CD14-positive monocyte (primary cell): ENCODE data around the gene INPP4B. TPM values are rescaled to one million over a fixed set of nuclear protein-coding genes. Genes with fewer than 3 reads are reported as not detected.
A peak's percentile ranks its signal among the peaks of the same experiment; 100 is the strongest.

Experiments used
- DNase-seq, 3 donors: peaks; one replicate each; pipeline ENCODE4 v3.0.0-alpha.2; 2011 to 2022
- H2AFZ ChIP-seq: 2 replicates; pipeline ENCODE4 v1.6.0; 2012; ENCODE audit warnings: mild to moderate bottlenecking, low read depth, low read length, inconsistent platforms; ENCODE audit not compliant: insufficient read depth, poor library complexity, severe bottlenecking
- H3K27ac ChIP-seq, 2 donors: 1 replicate in 1 of 2; 2 replicates in 1 of 2; pipeline ENCODE4 v1.5.1; 2012 to 2013; ENCODE audit warnings: low read length in 2 of 2, control low read depth in 1 of 2, inconsistent platforms in 1 of 2, low read depth in 1 of 2, mild to moderate bottlenecking in 1 of 2
- H3K27me3 ChIP-seq, 2 donors: one replicate each; pipeline versions ENCODE4 v1.6.0 to v1.6.1; 2011 to 2013; ENCODE audit warnings: low read length in 2 of 2; ENCODE audit not compliant: control insufficient read depth in 2 of 2, insufficient read depth in 2 of 2
- H3K36me3 ChIP-seq, 2 donors: replicated peaks in 1 of 2; 1 replicate in 1 of 2; 2 replicates in 1 of 2; pipeline versions ENCODE4 v1.5.1 to v1.6.1; 2012 to 2013; ENCODE audit warnings: low read length in 2 of 2, control low read depth in 1 of 2, inconsistent platforms in 1 of 2, mild to moderate bottlenecking in 1 of 2; ENCODE audit not compliant: insufficient read depth in 2 of 2, control insufficient read depth in 1 of 2
- H3K4me1 ChIP-seq, 2 donors: 1 replicate in 1 of 2; 2 replicates in 1 of 2; pipeline versions ENCODE4 v1.5.1 to v1.6.1; 2012 to 2013; ENCODE audit warnings: low read length in 2 of 2, control low read depth in 1 of 2, inconsistent platforms in 1 of 2, mild to moderate bottlenecking in 1 of 2, moderate library complexity in 1 of 2; ENCODE audit not compliant: insufficient read depth in 2 of 2, control insufficient read depth in 1 of 2
- H3K4me2 ChIP-seq: replicated peaks from 2 replicates; pipeline ENCODE3; 2012; ENCODE audit warnings: low read length, moderate library complexity, mild to moderate bottlenecking; ENCODE audit not compliant: poor library complexity, severe bottlenecking; ENCODE audit errors: extremely low read depth
- H3K4me3 ChIP-seq, 3 experiments: fragments of 200-600 bp in 1 of 3; sonication (generic) in 1 of 3; replicated peaks in 1 of 3; 1 replicate in 2 of 3; 2 replicates in 1 of 3; pipeline ENCODE4 v1.5.1; 2011 to 2013; ENCODE audit warnings: low read length in 3 of 3, mild to moderate bottlenecking in 3 of 3, control low read depth in 2 of 3, low read depth in 2 of 3, inconsistent platforms in 1 of 3, moderate library complexity in 1 of 3
- H3K79me2 ChIP-seq: 2 replicates; pipeline ENCODE4 v1.6.0; 2012; ENCODE audit warnings: mild to moderate bottlenecking, control low read depth, inconsistent platforms, low read length, moderate library complexity; ENCODE audit not compliant: insufficient read depth
- H3K9ac ChIP-seq: 2 replicates; pipeline ENCODE4 v1.6.0; 2017; ENCODE audit warnings: low read length, mild to moderate bottlenecking; ENCODE audit not compliant: insufficient read depth, poor library complexity, severe bottlenecking
- H3K9me3 ChIP-seq, 2 donors: replicated peaks in 1 of 2; 1 replicate in 1 of 2; 2 replicates in 1 of 2; pipeline versions ENCODE4 v1.5.1 to v1.6.1; 2012 to 2013; ENCODE audit warnings: low read length in 2 of 2, control low read depth in 1 of 2; ENCODE audit not compliant: control insufficient read depth in 1 of 2, insufficient read depth in 1 of 2
- H4K20me1 ChIP-seq: 2 replicates; pipeline ENCODE4 v1.6.0; 2012; ENCODE audit warnings: mild to moderate bottlenecking, low read length, control low read depth, moderate library complexity; ENCODE audit not compliant: insufficient read depth
- H3K27ac Mint-ChIP-seq, 7 donors: one replicate each; pipeline ENCODE4 v1.8.0; 2020; ENCODE audit warnings: mild to moderate bottlenecking in 7 of 7, mixed read lengths in 7 of 7, moderate library complexity in 6 of 7, inconsistent platforms in 2 of 7
- H3K27me3 Mint-ChIP-seq, 3 donors: one replicate each; pipeline ENCODE4 v1.8.0; 2021 to 2022; ENCODE audit warnings: low read depth in 3 of 3, mild to moderate bottlenecking in 3 of 3, mixed read lengths in 3 of 3, moderate library complexity in 3 of 3, inconsistent platforms in 1 of 3
- H3K36me3 Mint-ChIP-seq, 2 donors: one replicate each; pipeline ENCODE4 v1.8.0; 2020; ENCODE audit warnings: mixed read lengths in 2 of 2, inconsistent platforms in 1 of 2, mild to moderate bottlenecking in 1 of 2
- H3K4me1 Mint-ChIP-seq: one replicate; pipeline ENCODE4 v1.8.0; 2020; ENCODE audit warnings: mild to moderate bottlenecking, mixed read lengths
- H3K4me3 Mint-ChIP-seq, 2 donors: one replicate each; pipeline ENCODE4 v1.8.0; 2020; ENCODE audit warnings: mild to moderate bottlenecking in 2 of 2, mixed read lengths in 2 of 2, moderate library complexity in 1 of 2
- H3K9me3 Mint-ChIP-seq, 7 donors: one replicate each; pipeline ENCODE4 v1.8.0; 2020 to 2022; ENCODE audit warnings: mixed read lengths in 7 of 7, mild to moderate bottlenecking in 6 of 7, moderate library complexity in 6 of 7, inconsistent platforms in 2 of 7
- WGBS: methylation state at CpG from one replicate; pipeline ENCODE4 v1.1.5; 2013; ENCODE audit warnings: missing lambda C conversion rate; ENCODE audit not compliant: insufficient coverage; 5-methylcytosine and 5-hydroxymethylcytosine counted together
- intact Hi-C, 2 donors: fragments of 100-400 bp; cut with micrococcal nuclease; formaldehyde crosslinking; loops; one replicate each; pipeline versions ENCODE4 v1.15.0 to v1.15.1; 2023
- polyA plus RNA-seq, 3 donors: library from polyadenylated mRNA; depleted of rRNA in 1 of 3; unstranded in 2 of 3; stranded (reverse) in 1 of 3; fragments of 300-500 nt in 2 of 3; fragments of >200 nt in 1 of 3; fragmentation: Illumina TruSeq in 2 of 3; gene quantifications; 1 replicate in 2 of 3; 2 replicates in 1 of 3; pipeline ENCODE4 v1.2.3, GENCODE V29; 2012 to 2021
- TF ChIP-seq, protein P1 (sequence below): fragments of 200-600 bp; IDR thresholded peaks from one replicate; pipeline ENCODE4 v1.8.0; 2022; ENCODE audit warnings: antibody characterized with exemption, mild to moderate bottlenecking

INPP4B gene
- polyA plus RNA-seq, 3 donors = 0.13 to 0.38 (median 0.22) TPM

DNA sequence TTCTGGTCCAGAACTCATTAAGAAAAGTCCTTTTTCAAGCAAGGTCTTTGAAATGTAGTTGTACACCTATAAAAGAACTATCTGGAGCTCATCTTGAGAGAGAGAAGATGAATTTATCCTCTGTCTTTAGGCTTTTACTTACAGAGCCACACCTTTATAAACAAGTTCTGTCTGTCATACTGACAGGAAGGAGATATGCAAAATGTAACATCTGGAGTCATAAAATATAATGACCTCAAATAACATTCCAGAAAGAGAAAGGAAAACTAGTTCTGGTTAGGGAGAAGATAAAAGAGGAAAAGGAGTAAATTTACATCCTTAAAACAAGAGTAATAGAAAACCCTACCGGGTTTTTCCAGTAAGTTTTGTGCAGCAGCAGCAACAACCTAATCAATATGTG lies 1.3 kb downstream of the INPP4B start:
- no peak overlapping the region for H3K4me3 ChIP-seq
- peak overlapping the region; percentile 82 for H2AFZ ChIP-seq
- intact Hi-C loops = no loop called here
- H3K27me3 ChIP-seq = peaks cover 38 to 48% of the 10 kb centered on the region in 2 donors
- TF ChIP-seq, protein P1, sequence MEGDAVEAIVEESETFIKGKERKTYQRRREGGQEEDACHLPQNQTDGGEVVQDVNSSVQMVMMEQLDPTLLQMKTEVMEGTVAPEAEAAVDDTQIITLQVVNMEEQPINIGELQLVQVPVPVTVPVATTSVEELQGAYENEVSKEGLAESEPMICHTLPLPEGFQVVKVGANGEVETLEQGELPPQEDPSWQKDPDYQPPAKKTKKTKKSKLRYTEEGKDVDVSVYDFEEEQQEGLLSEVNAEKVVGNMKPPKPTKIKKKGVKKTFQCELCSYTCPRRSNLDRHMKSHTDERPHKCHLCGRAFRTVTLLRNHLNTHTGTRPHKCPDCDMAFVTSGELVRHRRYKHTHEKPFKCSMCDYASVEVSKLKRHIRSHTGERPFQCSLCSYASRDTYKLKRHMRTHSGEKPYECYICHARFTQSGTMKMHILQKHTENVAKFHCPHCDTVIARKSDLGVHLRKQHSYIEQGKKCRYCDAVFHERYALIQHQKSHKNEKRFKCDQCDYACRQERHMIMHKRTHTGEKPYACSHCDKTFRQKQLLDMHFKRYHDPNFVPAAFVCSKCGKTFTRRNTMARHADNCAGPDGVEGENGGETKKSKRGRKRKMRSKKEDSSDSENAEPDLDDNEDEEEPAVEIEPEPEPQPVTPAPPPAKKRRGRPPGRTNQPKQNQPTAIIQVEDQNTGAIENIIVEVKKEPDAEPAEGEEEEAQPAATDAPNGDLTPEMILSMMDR = no peak
- no peaks in the 10 kb centered on the region for H3K79me2 ChIP-seq
- H3K27ac ChIP-seq = no peak overlapping the region
- Mint-ChIP-seq H3K4me3 (peak overlapping the region in 1 of 2 donors; percentile 97), H3K27me3 (peaks cover 48 to 51% (median 50%) of the 10 kb centered on the region in 3 donors), H3K9me3 (peaks cover 0 to 11% (median 2%) of the 10 kb centered on the region in 7 donors), H3K27ac (no peak overlapping the region), H3K36me3 (peaks cover 0 to 1% of the 10 kb centered on the region in 2 donors), H3K4me1 (peaks cover 22% of the 10 kb centered on the region)
- peak overlapping the region; percentile 87 for H3K4me2 ChIP-seq
- H3K36me3 ChIP-seq = no peaks in the 10 kb centered on the region
- no peak for DNase-seq
- no CpG with 5 or more reads among the region's 1 CpG for WGBS
- H3K4me1 ChIP-seq = peaks cover 20 to 26% of the 10 kb centered on the region in 2 donors
- no peaks in the 10 kb centered on the region for H4K20me1 ChIP-seq
- no peak overlapping the region for H3K9ac ChIP-seq
- H3K9me3 ChIP-seq = peaks cover 0 to 9% of the 10 kb centered on the region in 2 donors

DNA sequence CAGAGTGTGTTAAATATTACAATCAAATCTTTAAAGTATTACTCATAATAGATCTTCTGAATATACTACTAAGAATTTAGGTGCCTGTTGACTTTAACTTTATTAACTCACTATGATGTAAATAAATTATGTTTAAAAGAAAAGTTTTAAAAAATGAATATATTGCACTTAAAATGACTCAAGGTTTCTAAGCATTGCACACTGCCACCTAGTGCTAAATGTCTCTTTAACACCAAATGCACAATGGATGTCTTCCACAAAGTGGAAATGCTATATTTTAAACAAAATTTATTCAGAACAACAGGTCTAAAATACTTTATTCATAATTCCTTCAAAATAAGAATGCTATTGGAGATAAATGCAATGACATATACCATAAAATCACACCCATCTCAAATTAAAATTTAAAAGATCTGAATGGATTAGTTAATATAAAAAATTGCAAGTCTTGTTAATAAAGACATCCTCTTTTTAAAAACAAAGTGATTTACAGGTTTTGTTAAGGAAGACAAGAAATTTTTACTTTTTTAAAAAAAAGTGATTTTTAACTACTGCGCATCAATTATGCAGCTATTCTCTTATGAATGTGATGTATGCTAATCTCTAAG lies 5.5 kb downstream of the INPP4B start:
- no peaks in the 10 kb centered on the region for H3K79me2 ChIP-seq
- peaks cover 15 to 18% (median 17%) of the 10 kb centered on the region in 3 donors for H3K27me3 Mint-ChIP-seq
- no peaks in the 10 kb centered on the region for H3K9me3 ChIP-seq

More for the DNA sequence above, 5.5 kb downstream of the INPP4B start:
- Histone ChIP-seq H2AFZ (no peak overlapping the region), H3K36me3 (no peaks in the 10 kb centered on the region), H4K20me1 (no peaks in the 10 kb centered on the region), H3K9ac (no peak overlapping the region), H3K4me3 (no peak overlapping the region), H3K27me3 (peaks cover 13 to 16% of the 10 kb centered on the region in 2 donors), H3K4me2 (no peak overlapping the region), H3K27ac (no peak overlapping the region), H3K4me1 (peaks cover 5% of the 10 kb centered on the region in 2 donors)
- no peak overlapping the region for H3K27ac Mint-ChIP-seq
- peaks cover 0 to under 1% of the 10 kb centered on the region in 2 donors for H3K36me3 Mint-ChIP-seq
- peaks cover 6% of the 10 kb centered on the region for H3K4me1 Mint-ChIP-seq
- H3K4me3 Mint-ChIP-seq = no peak overlapping the region
- peaks cover 0 to 5% (median 0%) of the 10 kb centered on the region in 7 donors for H3K9me3 Mint-ChIP-seq
- WGBS = no CpG with 5 or more reads among the region's 1 CpG
- DNase-seq = no peak
- TF ChIP-seq, protein P1 = peak; percentile 66
- intact Hi-C loops = no loop called here
